Posterior vena cava (tissue), 2 donors: ENCODE data around the gene SNRPD3. TPM values are rescaled to one million over a fixed set of nuclear protein-coding genes. Genes with fewer than 3 reads are reported as not detected.
"Not testable (repeated sequence)": the region's sequence is repeated elsewhere in the genome, so short reads cannot be mapped to it uniquely, and the experiment has no call there.

Experiments
- DNase-seq: peaks from one replicate; pipeline ENCODE4 v3.0.0-alpha.2; 2020; ENCODE audit warnings: low spot score
- intact Hi-C, 2 donors: fragments of 100-400 bp; cut with DNase I; formaldehyde crosslinking; loops; one replicate each; pipeline versions ENCODE4 v1.14.1 to v1.14.2; 2022 to 2023
- total RNA-seq, 2 donors: library from RNA; stranded (reverse); fragmentation: NEBNext Ultra II Directional; extraction: Animal tissue kit (Norgen Biotek cat#: 25700); gene quantifications; one replicate each; pipeline ENCODE4 v1.2.1, GENCODE V29; 2021
- donor health status: DM: yes; HTN: yes; CAD: no.
- donor health status: DM: yes; HTN: yes; CAD: no.

SNRPD3 gene
- total RNA-seq, 2 donors from 2014 or later = 42.5 to 54.0 TPM

DNA sequence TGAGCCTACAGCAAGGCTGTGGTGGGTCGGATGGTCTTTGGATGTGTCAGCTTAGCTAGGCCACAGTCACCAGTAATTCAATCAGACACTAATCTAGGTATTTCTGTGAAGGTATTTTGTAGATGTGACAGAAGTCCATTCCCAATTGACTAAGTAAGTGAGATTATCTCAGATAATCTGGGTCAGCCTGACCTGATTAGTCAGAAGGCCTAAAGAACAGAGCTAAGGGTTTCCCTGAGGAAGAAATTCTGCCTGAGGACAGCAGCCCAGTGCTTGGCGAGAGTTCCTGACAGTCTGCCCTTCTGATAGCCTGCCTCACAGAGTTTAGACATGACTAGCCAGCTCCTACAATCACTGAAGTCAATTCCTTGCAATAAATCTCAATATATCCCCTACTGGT is 29.6 kb upstream of the SNRPD3 start:
- intact Hi-C loops = loop anchor here in 1 of 2 donors (10.0 kb wide), 1 partner anchor 201 kb away; no protein-coding TSS in a partner anchor
- DNase-seq = no peak

GRCh38 chr22:24529898-24530297 is 25.9 kb upstream of the SNRPD3 start:
- intact Hi-C loops = loop anchor here in 1 of 2 donors (10.0 kb wide), 1 partner anchor 205 kb away; no protein-coding TSS in a partner anchor
- DNase-seq = no peak

- DNase-seq, intact Hi-C loops: not testable (repeated sequence)
Observed at GRCh38 chr22:24530968-24531367, 24.8 kb upstream of the SNRPD3 start.

DNA sequence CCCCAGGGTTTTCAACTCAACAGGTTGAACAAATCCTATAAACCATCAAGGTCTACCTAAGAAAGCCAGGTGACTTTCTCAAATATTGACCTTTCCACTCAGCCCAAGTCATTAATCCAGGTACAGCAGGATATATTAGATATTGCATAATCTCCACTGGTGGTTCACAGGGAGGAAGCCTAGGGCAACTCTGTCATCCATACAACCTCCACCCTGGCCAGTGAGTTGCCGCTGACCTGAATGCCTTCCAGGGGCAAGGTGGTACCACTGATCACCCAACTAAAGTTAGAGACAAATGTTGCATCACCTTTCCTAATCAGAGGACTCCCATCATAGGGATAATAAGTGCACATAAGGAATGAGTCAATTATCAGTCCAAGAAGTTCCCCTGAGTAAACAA is 23.7 kb upstream of the SNRPD3 start:
- no peak for DNase-seq
- intact Hi-C loops = no loop called here

GRCh38 chr22:24535348-24535747 is 20.5 kb upstream of the SNRPD3 start:
- intact Hi-C loops = no loop called here
- DNase-seq = no peak

- no peak for DNase-seq
- intact Hi-C loops = no loop called here
Observed at GRCh38 chr22:24536089-24536488, 19.7 kb upstream of the SNRPD3 start.

DNA sequence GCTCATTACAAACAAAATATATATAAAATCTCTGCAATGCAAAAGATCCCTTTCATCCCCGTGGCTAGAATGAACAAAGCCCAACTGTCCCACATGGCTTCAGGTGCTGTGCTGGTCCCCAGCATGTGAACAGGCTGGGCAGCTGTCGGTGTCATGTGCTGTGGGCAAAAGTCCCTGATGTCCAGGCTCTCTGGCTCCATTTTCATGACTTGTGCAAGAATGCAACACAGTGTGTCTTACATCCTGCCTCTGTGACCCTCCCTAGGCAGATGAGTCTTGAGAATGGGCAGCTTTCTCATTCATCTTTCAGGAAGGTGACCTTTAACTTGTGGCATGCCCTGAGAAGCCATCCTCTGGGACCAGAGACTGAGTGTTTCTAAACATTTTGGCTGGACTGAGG is 15.3 kb upstream of the SNRPD3 start:
- no peak for DNase-seq
- intact Hi-C loops = no loop called here

DNA sequence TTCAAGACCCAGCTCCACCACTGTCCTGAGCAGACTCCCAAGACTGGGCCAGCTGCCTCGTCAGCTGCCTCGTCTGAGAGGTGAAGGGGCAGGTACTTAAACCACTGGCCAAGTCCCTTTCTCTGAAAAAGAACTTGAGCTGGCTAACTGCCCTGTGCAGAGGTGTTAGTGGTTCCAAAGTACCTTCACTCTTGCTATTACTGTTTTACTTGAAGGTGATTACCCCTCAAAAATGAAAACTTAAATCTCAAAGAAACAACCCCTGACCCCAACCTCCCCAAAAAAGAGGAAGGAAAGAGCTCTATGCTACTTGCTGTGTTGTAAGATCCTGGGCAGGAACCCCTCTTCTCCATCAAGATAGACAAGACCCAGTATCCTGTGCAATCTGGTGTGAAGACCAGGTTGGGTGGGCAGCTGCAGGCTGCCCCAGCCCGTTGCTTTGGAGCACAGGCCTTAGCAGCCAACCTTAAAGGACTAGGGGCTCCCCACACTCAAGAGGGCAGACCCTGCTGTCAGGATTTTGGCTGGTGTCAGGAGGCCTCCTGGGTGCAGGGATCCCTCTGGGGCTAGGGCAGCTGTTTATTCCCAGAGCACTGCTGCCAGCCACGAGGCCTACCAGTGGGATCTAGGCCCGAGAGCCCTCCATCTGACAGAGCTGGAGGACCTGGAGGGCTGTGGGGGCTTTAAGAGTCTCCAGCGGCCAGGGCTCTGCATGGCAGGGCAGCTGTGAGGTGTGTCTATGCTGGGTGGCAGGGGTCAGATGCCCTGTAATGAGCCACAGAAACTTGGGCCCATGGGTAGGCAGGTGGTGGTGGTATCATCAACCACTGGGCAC is 13.9 kb upstream of the SNRPD3 start:
- DNase-seq = no peak

DNA sequence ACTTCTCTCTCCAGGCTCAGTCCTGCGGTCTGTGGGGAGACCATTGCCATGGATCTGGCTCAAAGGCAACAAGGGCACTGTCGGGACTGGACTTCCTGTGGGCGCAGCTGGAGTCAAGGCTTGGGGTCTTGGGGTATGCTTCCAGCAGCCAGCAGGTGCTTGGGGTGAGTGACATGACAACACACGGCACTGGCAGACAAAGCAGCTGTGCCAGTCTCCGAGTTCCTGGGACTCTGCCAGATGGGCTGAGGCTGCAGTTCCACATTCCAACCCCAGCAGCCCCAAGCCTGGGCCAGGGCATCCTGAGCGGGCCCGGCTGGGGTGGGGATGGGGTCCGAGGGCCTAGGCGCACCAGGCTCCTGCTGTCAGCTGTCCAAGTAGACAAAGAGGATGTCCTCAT is 13.2 kb upstream of the SNRPD3 start:
- no peak for DNase-seq
- intact Hi-C loops = no loop called here

More for the DNA sequence above, 13.9 kb upstream of the SNRPD3 start:
- intact Hi-C loops = no loop called here

DNA sequence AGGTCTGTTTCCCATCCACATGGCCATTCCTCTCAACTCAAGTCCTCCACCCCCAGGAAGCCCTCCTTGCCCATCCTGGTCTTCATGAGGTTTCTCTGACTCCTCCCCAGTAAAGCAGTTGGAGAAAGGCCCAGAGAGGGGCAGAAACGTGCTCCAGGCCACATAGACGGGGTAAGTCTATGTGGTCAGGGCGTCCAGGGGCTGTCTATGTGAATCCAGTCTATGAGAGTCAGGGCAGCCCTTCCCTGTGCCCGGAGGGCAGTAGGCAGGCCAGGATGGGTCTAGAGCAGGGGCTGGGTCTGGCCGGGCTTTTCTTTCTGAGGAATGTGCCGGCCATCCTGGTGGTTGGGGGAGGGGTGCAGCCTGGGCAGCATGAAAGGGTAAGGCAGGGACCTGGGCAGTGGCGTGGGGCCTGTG is 12.6 kb upstream of the SNRPD3 start:
- intact Hi-C loops = no loop called here
- DNase-seq = no peak

DNA sequence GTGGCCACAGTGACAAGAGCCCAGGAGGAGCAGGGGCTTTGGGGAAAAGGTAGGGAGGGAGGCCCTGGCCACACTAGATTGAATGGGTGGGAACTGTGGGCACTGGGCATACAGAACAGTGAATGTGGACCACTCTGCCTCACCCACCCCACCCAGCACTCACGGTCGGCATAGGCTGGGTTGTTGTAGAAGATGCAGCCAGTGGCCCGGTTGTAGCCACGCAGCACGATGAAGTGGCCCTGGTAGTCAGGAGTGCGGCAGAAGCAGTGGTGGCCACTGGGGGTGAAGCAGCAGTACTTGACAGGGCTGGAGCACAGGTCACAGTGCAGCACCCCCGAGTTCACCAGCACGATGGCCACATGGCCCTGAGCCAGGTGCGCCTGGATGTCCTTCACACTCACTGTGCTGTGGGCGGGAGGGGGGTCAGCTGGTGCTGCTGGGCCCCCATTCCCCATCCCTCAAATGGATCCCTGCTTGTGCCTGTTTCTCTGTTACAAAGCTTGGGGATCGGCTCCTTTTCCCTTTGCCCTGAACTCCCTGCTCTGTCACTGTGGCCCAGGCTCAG is 12.0 kb upstream of the SNRPD3 start:
- intact Hi-C loops = loop anchor here in 1 of 2 donors (1.0 kb wide), 1 partner anchor 34 kb away; no protein-coding TSS in a partner anchor
- no peak for DNase-seq

GRCh38 chr22:24548812-24549211 is 7.0 kb upstream of the SNRPD3 start:
- no peak for DNase-seq
- intact Hi-C loops = no loop called here

GRCh38 chr22:24550028-24550901 is 5.5 kb upstream of the SNRPD3 start:
- no peak for DNase-seq
- intact Hi-C loops = no loop called here

DNA sequence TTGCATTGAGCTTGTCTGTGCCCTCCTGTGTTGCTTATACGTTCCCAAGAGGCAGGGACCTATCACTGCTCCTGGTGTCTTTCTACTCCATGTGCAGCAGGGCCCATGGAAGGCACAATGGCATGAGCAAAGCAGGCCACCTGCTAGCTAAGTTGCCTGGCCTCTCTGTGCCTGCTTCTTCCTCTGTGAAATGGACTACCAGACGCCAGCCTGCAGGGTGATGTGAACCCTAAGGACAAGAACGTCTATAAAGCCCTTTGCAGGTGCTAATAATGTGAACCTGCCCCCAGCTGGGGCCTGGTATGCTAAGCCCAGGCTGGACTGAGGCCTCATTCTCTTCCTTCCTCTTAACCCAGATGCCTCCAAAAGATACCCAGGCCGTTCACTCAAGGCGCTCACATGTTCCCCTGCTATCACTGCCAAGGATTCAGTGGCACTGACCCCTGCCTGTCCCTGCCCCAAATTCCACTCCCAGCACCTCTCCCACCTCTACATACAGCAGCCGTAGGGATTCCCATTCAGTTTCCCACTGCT is 4.8 kb upstream of the SNRPD3 start:
- no peak for DNase-seq
- intact Hi-C loops = no loop called here

GRCh38 chr22:24552503-24553286 is 3.1 kb upstream of the SNRPD3 start:
- intact Hi-C loops, DNase-seq: not testable (repeated sequence)

DNA sequence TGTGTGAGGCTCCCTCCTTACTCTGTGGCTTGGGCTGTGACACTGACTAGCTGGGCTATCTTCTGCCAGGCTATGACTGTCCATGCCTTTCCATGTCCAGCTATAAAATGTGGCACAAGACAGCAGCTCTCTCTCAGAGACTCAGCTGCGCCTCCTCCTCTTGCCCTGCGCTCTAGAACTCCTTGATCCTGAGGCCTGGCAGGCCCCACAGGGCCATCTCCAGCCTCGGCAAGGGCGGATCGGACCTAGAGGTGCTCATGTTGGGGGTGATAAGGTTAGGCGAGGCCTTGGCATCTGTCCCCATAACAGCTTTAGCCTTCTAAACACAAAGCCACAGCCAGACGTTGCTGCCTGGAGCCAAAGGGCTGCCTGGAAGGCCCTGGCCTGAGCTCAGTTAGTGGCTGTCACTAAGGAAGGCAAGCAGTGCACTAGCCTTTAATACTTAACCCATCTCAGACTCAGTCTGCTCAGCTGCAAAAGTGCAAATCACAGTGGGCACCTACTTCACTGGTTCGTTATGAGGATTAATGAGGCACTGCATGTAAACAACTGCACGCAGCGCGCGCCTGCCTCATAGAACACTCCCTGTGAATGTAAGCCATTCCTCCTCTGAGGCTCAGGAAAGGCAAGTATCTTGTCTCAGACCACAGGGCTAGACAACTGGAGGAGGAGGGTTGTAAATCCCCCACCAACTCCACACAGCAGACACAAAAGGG is 2.0 kb upstream of the SNRPD3 start:
- intact Hi-C loops = no loop called here

DNA sequence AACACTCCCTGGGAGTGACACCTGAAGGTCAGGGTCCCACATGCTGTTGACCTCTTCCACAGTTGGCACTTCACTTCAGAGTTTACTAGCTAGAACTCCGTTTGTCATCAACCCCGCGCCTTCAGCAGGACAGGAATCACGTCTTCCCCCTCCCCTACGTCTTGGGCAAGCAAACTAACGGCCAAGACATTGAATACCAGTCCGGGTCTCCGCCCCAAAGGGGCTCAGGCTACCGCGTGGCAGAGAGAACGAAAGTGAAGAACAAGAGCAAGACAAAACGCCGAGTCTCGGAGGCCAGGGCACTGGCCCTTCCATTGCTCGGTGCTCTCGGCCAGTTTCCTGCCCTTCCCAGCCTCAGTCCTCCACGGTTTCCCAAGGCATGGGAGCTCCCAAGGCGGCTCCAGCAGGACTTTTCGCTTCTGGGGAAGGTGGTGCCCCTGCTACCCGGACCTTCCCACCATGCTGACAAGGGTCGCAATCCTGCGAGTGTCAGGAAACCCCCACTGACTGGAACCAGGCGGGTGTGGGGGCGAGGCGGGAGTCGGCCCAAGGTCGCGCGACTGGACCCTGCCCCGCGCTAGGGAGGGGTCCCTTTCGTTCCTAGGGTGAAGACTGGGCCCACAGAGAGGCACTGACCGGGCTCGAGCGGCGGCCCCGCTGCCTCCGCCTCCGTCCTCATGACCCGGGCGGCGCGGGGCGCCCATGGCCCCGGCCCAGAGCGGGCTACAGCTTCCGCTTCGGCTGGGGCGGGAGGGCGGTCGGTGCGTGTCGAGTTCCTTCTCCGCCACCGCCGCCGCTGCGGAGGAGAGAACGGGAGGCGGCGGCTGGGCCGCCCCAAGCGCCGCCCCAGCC is 1.3 kb upstream of the SNRPD3 start, which contains the start of gene GUCD1:
GUCD1 (minus strand) TSS at position 826 of the 852 bp plus-strand sequence; CDS start at position 679, 147 bp downstream.
- intact Hi-C loops = no loop called here
- DNase-seq = no peak

More for the DNA sequence above, 2.0 kb upstream of the SNRPD3 start:
- DNase-seq = no peak
